Right ventricle myocardium superior (tissue), 1 donor: ENCODE measurements around the gene SEC11C. TPM values are rescaled to one million over a fixed set of nuclear protein-coding genes. Genes with fewer than 3 reads are reported as not detected.
A peak's percentile ranks its signal among the peaks of the same experiment; 100 is the strongest.

Experiments used
- ATAC-seq: fragments of 200-7000 bp; cut with Tn5 transposase; one replicate; pipeline ENCODE4 v1.9.1; 2020; ENCODE audit warnings: mild to moderate bottlenecking; ENCODE audit not compliant: poor library complexity
- DNase-seq: peaks from one replicate; pipeline ENCODE4 v3.0.0-alpha.2; 2020
- intact Hi-C: fragments of 100-400 bp; cut with DNase I; formaldehyde crosslinking; loops from one replicate; pipeline ENCODE4 v1.11.2; 2022
- long read RNA-seq: library from polyadenylated mRNA; unstranded; transcript quantifications from one replicate; pipeline ENCODE4 v2.0.0, GENCODE V29; 2021
- total RNA-seq: library from RNA; stranded (reverse); fragmentation: NEBNext Ultra II Directional; extraction: Animal tissue kit (Norgen Biotek cat#: 25700); gene quantifications from one replicate; pipeline ENCODE4 v1.2.1, GENCODE V29; 2021
- donor health status: DM: no; HTN: yes; CAD: no; lungs with severe emphysema.

The SEC11C gene
- total RNA-seq, result 18.4 TPM
- long read RNA-seq, transcript SEC11C-204 (6 exons, 1,202 nt), result major isoform, 18 of 21 reads
- long read RNA-seq, partial matches to known transcripts, result 0 of 21 reads
- long read RNA-seq, other reads (novel, unspliced or antisense), result 1 of 21 reads

- intact Hi-C loops, result no loop called here
- ATAC-seq, result peak; percentile 99
- peak; percentile 98 for DNase-seq
These were observed at the start of gene SEC11C for GRCh38 chr18:59139615-59140301. Gene SEC11C, plus strand, starts transcription at chr18:59139884. Its CDS starts 65 bp downstream, at chr18:59139949.

- intact Hi-C loops, result no loop called here
- ATAC-seq, result no peak
- no peak for DNase-seq
These were observed 48.6 kb upstream of the SEC11C start for GRCh38 chr18:59090966-59091603.

- DNase-seq, result no peak
- no peak for ATAC-seq
- intact Hi-C loops, result no loop called here
These were observed 46.0 kb upstream of the SEC11C start for GRCh38 chr18:59093668-59094067.

- DNase-seq (no peak), ATAC-seq (no peak)
- intact Hi-C loops, result no loop called here
These were observed 45.1 kb upstream of the SEC11C start for GRCh38 chr18:59094569-59094968.

GRCh38 chr18:59096098-59096789, 43.4 kb upstream of the SEC11C start:
- intact Hi-C loops, result no loop called here

GRCh38 chr18:59101830-59102414, 37.8 kb upstream of the SEC11C start:
- intact Hi-C loops, result no loop called here

More at GRCh38 chr18:59096098-59096789, 43.4 kb upstream of the SEC11C start:
- DNase-seq, result no peak
- ATAC-seq, result no peak

GRCh38 chr18:59109375-59109774, 30.3 kb upstream of the SEC11C start:
- ATAC-seq (no peak), DNase-seq (no peak)
- intact Hi-C loops, result no loop called here

More at GRCh38 chr18:59101830-59102414, 37.8 kb upstream of the SEC11C start:
- no peak for ATAC-seq
- no peak for DNase-seq

- DNase-seq (no peak), ATAC-seq (no peak)
- intact Hi-C loops, result no loop called here
These were observed 25.5 kb upstream of the SEC11C start for GRCh38 chr18:59114160-59114559.

- intact Hi-C loops, result no loop called here
- ATAC-seq (no peak), DNase-seq (no peak)
These were observed 15.9 kb upstream of the SEC11C start for GRCh38 chr18:59123588-59124369.

- ATAC-seq (no peak), DNase-seq (no peak)
- intact Hi-C loops, result no loop called here
These were observed 15.3 kb upstream of the SEC11C start for GRCh38 chr18:59124370-59124704.

- no peak for ATAC-seq
These were observed 12.6 kb upstream of the SEC11C start for GRCh38 chr18:59127047-59127446.

GRCh38 chr18:59129951-59130703, 9.6 kb upstream of the SEC11C start:
- no peak for DNase-seq
- intact Hi-C loops, result no loop called here
- no peak for ATAC-seq

More at GRCh38 chr18:59127047-59127446, 12.6 kb upstream of the SEC11C start:
- intact Hi-C loops, result no loop called here
- DNase-seq, result no peak

- intact Hi-C loops, result no loop called here
- no peak for DNase-seq
- no peak for ATAC-seq
These were observed 6.7 kb upstream of the SEC11C start for GRCh38 chr18:59132810-59133465.

- peak; percentile 92 for DNase-seq
- intact Hi-C loops, result no loop called here
- ATAC-seq, result peak; percentile 94
These were observed 431 bp upstream of the SEC11C start for GRCh38 chr18:59139291-59139614.

GRCh38 chr18:59140302-59140885, 710 bp downstream of the SEC11C start:
- no peak for DNase-seq
- ATAC-seq, result peak; percentile 36
- intact Hi-C loops, result no loop called here

- ATAC-seq (no peak), DNase-seq (no peak)
- intact Hi-C loops, result no loop called here
These were observed 1.8 kb downstream of the SEC11C start for GRCh38 chr18:59141294-59142068.
